Pancreas (tissue), 10 donors: ENCODE measurements around the gene CDH4. TPM values are rescaled to one million over a fixed set of nuclear protein-coding genes. Genes with fewer than 3 reads are reported as not detected.
A peak's percentile ranks its signal among the peaks of the same experiment; 100 is the strongest.

Experiments
- ATAC-seq, 4 donors: fragments of 200-7000 bp; cut with Tn5 transposase; one replicate each; pipeline versions ENCODE4 v1.8.0 to v1.9.1; 2020; ENCODE audit warnings: mild to moderate bottlenecking in 4 of 4, moderate library complexity in 4 of 4
- DNase-seq, 6 donors: peaks; one replicate each; pipeline ENCODE4 v3.0.0-alpha.2; 2020
- FAIRE-seq: peaks from 2 replicates; lab custom pipeline; 2012; peaks lifted over from hg19 to GRCh38; lab: Jason Lieb, UNC
- H3K27ac ChIP-seq, 4 donors: fragments of 200-600 bp; sonication (generic); 1 replicate in 3 of 4; 2 replicates in 1 of 4; pipeline versions ENCODE4 v1.5.0 to v1.8.0; 2020
- H3K27me3 ChIP-seq, 4 donors: fragments of 200-600 bp; one replicate each; pipeline ENCODE4 v1.8.0; 2021
- H3K36me3 ChIP-seq, 3 donors: fragments of 200-600 bp; sonication (generic) in 1 of 3; one replicate each; pipeline versions ENCODE4 v1.5.0 to v1.8.0; 2020 to 2021
- H3K4me1 ChIP-seq, 3 donors: fragments of 200-600 bp; one replicate each; pipeline ENCODE4 v1.8.0; 2021
- H3K4me3 ChIP-seq, 4 donors: fragments of 200-600 bp; sonication (generic) in 2 of 4; one replicate each; pipeline versions ENCODE4 v1.5.0 to v1.8.0; 2020 to 2021
- H3K9me3 ChIP-seq, 4 donors: fragments of 200-600 bp; one replicate each; pipeline ENCODE4 v1.8.0; 2021
- CTCF ChIP-seq, 4 donors: fragments of 200-600 bp; sonication (generic) in 3 of 4; IDR thresholded peaks; one replicate each; pipeline versions ENCODE4 v1.5.0 to v1.8.0; 2021; ENCODE audit warnings: antibody characterized with exemption in 4 of 4
- WGBS, 2 donors: extraction: QIAGEN DNeasy Blood & Tissue Kit; methylation state at CpG; one replicate each; pipeline ENCODE4 v1.1.7; 2013; 5-methylcytosine and 5-hydroxymethylcytosine counted together
- intact Hi-C, 3 donors: fragments of 100-400 bp; cut with DNase I; formaldehyde crosslinking; loops; one replicate each; pipeline versions ENCODE4 v1.11.1 to v1.14.2; 2022
- polyA plus RNA-seq, 2 donors: library from polyadenylated mRNA; stranded (reverse); fragments of 200-250 nt; gene quantifications; one replicate each; pipeline ENCODE4 v1.2.3, GENCODE V29; 2013
- total RNA-seq, 6 donors: library from RNA; stranded (reverse); fragmentation: NEBNext Ultra II Directional in 4 of 6; extraction: Animal tissue kit (Norgen Biotek cat#: 25700) in 4 of 6; gene quantifications; one replicate each; pipeline versions ENCODE4 v1.2.1 to v1.2.4, GENCODE V29; 2021 to 2023
- donor health status: healthy with polysubstance abuse.
- donor health status: DM: no; HTN: no; CAD: no; lungs with moderate emphysema.
- donor health status: DM: no; HTN: no; CAD: no.
- donor health status: control.
- donor health status: control.
- donor health status: Bipolar disorder and iron deficiency.
- donor health status: DM: yes; HTN: yes; CAD: no.
- donor health status: DM: no; HTN: no; CAD: no.
- donor health status: DM: no; HTN: no; CAD: no.
- donor health status: DM: yes; HTN: yes; CAD: no.

Gene CDH4
- total and polyA plus RNA-seq, 8 donors: 0.04 to 1.4 (median 0.27) TPM

- H3K27ac ChIP-seq: no peak overlapping the region
- no peaks in the 10 kb centered on the region for H3K27me3 ChIP-seq
- H3K4me3 ChIP-seq: no peak overlapping the region
- ATAC-seq (no peak), DNase-seq (peak in 1 of 6 donors; percentile 35), FAIRE-seq (no peak)
- no peak for TF ChIP-seq CTCF (IDR thresholded peaks at IDR 0.05)
- intact Hi-C loops: no loop called here
- 79 to 85% methylated on average over 11 of the region's 11 CpGs for WGBS, 2 donors
- no peaks in the 10 kb centered on the region for H3K36me3 ChIP-seq
- H3K9me3 ChIP-seq: no peaks in the 10 kb centered on the region
- H3K4me1 ChIP-seq: no peaks in the 10 kb centered on the region
These were observed 562.2 kb downstream of the CDH4 start for GRCh38 chr20:61814244-61814643.

GRCh38 chr20:61814726-61815125 is 562.7 kb downstream of the CDH4 start:
- TF ChIP-seq CTCF (IDR thresholded peaks at IDR 0.05): no peak
- no peak for ATAC-seq
- FAIRE-seq: no peak
- Histone ChIP-seq H3K4me3 (no peak overlapping the region), H3K4me1 (no peaks in the 10 kb centered on the region), H3K27ac (no peak overlapping the region), H3K36me3 (no peaks in the 10 kb centered on the region), H3K9me3 (no peaks in the 10 kb centered on the region), H3K27me3 (no peaks in the 10 kb centered on the region)
- intact Hi-C loops: no loop called here
- DNase-seq: peak in 1 of 6 donors; percentile 22
- WGBS, 2 donors: 61 to 75% methylated on average over 9 of the region's 9 CpGs

- Histone ChIP-seq H3K4me1 (no peaks in the 10 kb centered on the region), H3K9me3 (no peaks in the 10 kb centered on the region), H3K36me3 (no peaks in the 10 kb centered on the region), H3K27me3 (no peaks in the 10 kb centered on the region), H3K4me3 (no peak overlapping the region), H3K27ac (no peak overlapping the region)
- WGBS, 2 donors: 70 to 80% methylated on average over 15 of the region's 15 CpGs
- no peak for FAIRE-seq
- no peak for TF ChIP-seq CTCF (IDR thresholded peaks at IDR 0.05)
- peak in 1 of 6 donors; percentile 20 for DNase-seq
- intact Hi-C loops: no loop called here
- ATAC-seq: no peak
These were observed 563.1 kb downstream of the CDH4 start for GRCh38 chr20:61815176-61815575.

GRCh38 chr20:61815678-61816077 is 563.6 kb downstream of the CDH4 start:
- no peak for TF ChIP-seq CTCF (IDR thresholded peaks at IDR 0.05)
- no peak for ATAC-seq
- H3K4me3 ChIP-seq: no peak overlapping the region

GRCh38 chr20:61816606-61817460 is 564.8 kb downstream of the CDH4 start:
- ATAC-seq: no peak
- H3K9me3 ChIP-seq: no peaks in the 10 kb centered on the region
- no peaks in the 10 kb centered on the region for H3K4me1 ChIP-seq
- FAIRE-seq: no peak
- intact Hi-C loops: no loop called here
- no peaks in the 10 kb centered on the region for H3K27me3 ChIP-seq
- no peak overlapping the region for H3K27ac ChIP-seq
- TF ChIP-seq CTCF (IDR thresholded peaks at IDR 0.05): no peak
- no peak overlapping the region for H3K4me3 ChIP-seq
- 68 to 83% methylated on average over 25 of the region's 25 CpGs for WGBS, 2 donors
- peak in 1 of 6 donors; percentile 4 for DNase-seq
- no peaks in the 10 kb centered on the region for H3K36me3 ChIP-seq

More at GRCh38 chr20:61815678-61816077, 563.6 kb downstream of the CDH4 start:
- DNase-seq (peak in 2 of 6 donors; percentile 4 to 20), FAIRE-seq (no peak)
- Histone ChIP-seq H3K4me1 (no peaks in the 10 kb centered on the region), H3K27ac (no peak overlapping the region), H3K36me3 (no peaks in the 10 kb centered on the region), H3K9me3 (no peaks in the 10 kb centered on the region), H3K27me3 (no peaks in the 10 kb centered on the region)
- 69 to 73% methylated on average over 12 of the region's 12 CpGs for WGBS, 2 donors
- intact Hi-C loops: no loop called here
